ENCODE measurements around the gene ZNF516.

Gene ZNF516

DNA sequence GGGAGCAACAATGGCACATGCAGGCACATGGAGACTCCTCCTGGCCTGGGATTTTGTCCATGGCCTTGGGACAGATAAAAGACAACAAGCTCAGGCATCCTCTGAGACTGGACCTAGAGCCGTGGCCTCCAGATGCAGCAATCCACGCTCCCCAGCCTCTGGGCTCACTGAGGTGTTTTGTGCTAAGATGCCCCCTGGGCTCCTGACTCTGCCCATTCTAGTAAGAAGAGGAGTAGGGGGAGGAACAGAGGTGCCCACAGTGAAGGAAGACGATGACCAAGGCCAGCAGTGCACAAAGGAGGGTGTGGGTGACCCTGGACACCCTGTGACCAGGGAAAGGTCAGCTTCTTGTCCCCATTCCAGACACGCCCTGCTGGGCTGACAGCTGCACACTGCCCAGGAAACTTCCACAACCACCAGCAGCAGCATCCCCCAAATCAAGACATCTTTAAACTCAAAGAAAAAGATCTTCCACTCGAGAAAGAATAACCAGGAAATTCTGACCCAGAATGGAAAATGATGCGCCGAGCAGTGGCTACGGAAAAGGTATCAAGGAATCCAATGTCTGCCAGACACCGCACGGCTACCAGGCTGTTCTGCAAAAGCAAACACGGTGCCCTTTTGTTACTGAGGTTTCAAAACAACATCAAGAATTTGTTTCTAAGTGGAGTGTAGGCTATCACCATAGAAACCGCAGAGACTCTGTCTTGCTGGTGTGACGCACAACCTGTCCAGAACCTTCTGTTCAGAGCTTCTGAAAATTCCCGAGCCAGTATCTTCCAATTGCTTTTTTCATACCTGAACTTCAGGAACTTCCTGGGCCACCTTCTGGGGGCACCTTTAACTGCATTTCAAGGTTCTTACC is 65.5 kb downstream of the ZNF516 start:
- no peak for DNase-seq
- H3K9me3 Mint-ChIP-seq = no peaks in the 10 kb centered on the region
- H3K27me3 Mint-ChIP-seq = no peaks in the 10 kb centered on the region
- peaks cover 36% of the 10 kb centered on the region for H3K4me1 Mint-ChIP-seq (ENCODE audit: low read depth)
- H3K4me3 Mint-ChIP-seq = no peak overlapping the region
- H3K27ac Mint-ChIP-seq = no peak overlapping the region
- H3K36me3 Mint-ChIP-seq (ENCODE audit: low read depth) = peaks cover 2% of the 10 kb centered on the region

DNA sequence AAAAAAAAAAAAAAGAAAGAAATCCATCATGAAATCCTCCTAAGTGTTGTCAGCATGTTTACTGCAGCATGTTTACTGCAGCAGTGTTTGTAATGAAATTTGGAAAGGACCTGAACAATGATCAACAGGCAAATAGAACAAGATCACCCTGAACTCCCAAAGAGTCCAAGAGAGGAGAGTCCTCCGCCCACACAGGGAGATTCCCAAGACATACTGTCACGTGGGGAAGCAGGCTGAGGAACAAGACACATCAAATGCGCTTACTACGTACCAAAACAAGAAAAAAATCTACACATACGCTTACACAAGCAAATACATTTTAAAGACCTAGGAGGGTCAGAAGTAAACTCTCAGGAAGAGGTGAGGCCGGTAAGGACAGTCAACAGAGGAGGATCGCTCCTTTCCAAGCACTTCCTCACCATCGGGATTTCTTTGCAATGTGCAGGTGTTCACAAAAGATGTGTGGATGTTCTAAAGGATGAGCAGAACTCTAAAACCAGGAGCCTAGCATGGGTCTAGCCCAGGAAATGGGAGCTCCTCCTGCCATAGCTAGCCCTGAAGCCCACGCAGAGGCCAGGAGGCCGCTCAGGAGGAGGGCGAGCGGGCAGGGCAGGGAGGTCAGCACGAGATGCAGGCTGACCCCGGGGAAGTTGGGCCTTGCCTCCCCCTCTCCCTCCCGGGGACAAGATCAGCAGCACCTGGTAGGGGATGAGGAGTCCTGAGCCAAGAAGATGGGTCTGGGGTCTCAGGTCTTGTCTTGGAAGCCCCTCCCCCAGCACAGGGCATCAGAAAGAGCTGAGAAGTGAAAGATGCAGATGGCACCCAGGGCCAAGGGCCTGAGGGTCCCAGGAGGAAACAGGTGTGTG is 66.4 kb downstream of the ZNF516 start:
- no peak overlapping the region for H3K27ac Mint-ChIP-seq
- no peak overlapping the region for H3K4me3 Mint-ChIP-seq
- peaks cover 36% of the 10 kb centered on the region for H3K4me1 Mint-ChIP-seq (ENCODE audit: low read depth)
- H3K9me3 Mint-ChIP-seq = no peaks in the 10 kb centered on the region
- DNase-seq = no peak
- H3K27me3 Mint-ChIP-seq = no peaks in the 10 kb centered on the region
- H3K36me3 Mint-ChIP-seq (ENCODE audit: low read depth) = peaks cover 2% of the 10 kb centered on the region

DNA sequence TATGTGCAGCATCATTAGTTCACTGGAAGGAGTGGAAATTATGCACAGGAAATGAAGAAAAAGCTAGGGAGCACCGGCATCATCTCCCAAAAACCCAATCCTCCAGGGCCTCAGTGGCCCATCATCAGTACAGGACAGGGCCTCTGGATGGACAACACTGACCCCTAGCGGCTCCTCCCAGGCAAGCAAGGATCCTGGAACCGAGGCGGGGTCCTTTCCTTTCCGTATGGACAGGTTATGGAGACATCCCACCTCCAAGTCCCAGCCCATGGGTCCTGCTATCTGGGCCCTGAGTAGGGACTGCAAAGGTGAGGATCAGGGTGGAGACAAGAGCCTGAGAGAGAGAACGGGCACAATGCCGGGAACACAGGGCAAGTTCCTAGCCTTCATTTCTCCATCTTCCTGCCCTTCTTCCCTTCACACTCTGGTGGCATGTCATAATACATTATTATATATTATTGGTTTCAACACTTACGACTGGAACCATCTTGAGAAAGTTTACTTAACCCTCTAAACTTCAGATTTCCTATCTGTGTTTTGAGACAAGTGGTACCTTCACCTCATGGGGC is 68.2 kb downstream of the ZNF516 start:
- Mint-ChIP-seq H3K4me1 (ENCODE audit: low read depth) (peaks cover 37% of the 10 kb centered on the region), H3K27me3 (no peaks in the 10 kb centered on the region), H3K4me3 (no peak overlapping the region), H3K9me3 (no peaks in the 10 kb centered on the region), H3K27ac (no peak overlapping the region), H3K36me3 (ENCODE audit: low read depth) (no peaks in the 10 kb centered on the region)
- DNase-seq = peak; percentile 40

DNA sequence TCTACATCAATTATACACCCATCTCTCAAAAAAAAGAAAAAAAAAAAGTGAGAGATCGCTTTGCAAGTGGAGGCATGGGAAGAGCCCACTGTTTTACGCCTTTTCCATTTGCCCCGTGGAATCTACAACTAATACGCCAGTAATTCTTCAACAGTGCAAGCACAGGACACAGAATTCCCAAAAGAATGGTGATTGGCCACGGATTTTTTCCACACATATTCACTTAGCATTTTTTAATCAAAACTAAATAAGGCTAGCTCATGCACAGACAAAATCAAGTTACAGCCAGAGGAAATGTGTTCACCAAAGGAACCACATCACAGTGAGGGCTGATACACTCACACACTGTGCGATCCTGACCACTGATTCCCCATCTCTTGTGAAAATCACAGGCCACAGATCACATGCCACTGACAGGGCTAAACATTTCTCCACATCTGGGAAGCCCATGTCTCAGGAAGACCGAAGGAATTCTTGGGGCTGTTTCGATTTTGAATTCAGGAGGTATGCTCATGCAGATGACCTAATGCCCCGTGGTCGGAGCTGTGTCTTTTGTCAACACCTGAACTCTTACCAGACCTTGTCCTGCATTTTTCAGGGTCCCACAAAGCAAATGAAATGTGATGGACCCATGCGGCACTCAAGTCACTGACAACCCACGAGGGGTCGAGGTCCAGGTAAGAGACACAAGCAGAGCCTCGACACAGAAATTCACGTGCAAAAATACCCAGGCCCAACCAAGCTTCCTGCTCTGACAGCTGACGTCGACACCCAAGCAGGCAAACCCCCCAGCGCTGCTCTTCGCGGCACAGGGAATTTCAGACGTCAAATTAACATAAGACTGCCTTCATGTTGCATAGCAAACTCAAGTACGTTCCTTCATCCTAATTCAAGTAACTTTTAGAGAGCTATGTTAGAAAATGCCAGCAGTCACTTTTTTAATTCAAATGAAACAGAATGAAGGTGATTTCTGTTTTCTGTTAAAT is 69.6 kb downstream of the ZNF516 start:
- H3K36me3 Mint-ChIP-seq (ENCODE audit: low read depth) = no peaks in the 10 kb centered on the region
- no peak overlapping the region for H3K4me3 Mint-ChIP-seq
- no peak overlapping the region for H3K27ac Mint-ChIP-seq
- DNase-seq = peak; percentile 21
- no peaks in the 10 kb centered on the region for H3K27me3 Mint-ChIP-seq
- peaks cover 34% of the 10 kb centered on the region for H3K4me1 Mint-ChIP-seq (ENCODE audit: low read depth)
- H3K9me3 Mint-ChIP-seq = no peaks in the 10 kb centered on the region

DNA sequence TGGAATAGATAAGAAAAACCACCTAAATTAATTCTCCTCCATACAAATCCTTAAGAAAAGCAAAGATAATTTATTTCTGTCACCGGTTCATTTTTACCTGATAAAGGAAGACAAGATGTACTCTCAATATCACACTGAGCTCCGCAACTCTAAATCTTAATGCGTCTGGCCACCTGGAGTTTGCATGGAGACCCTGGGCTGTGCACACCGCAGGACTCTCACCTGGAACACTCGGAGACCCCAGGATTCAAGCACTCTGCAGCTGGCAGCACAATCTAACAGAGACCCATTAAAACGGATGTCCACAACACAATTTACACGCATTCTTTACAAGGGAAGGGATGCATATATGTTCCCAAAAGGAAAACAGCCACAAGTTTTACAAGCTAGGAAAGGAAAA is 72.2 kb downstream of the ZNF516 start:
- H3K4me3 Mint-ChIP-seq = no peak overlapping the region
- no peaks in the 10 kb centered on the region for H3K36me3 Mint-ChIP-seq (ENCODE audit: low read depth)
- no peaks in the 10 kb centered on the region for H3K9me3 Mint-ChIP-seq
- peaks cover 22% of the 10 kb centered on the region for H3K4me1 Mint-ChIP-seq (ENCODE audit: low read depth)
- no peak for DNase-seq
- no peak overlapping the region for H3K27ac Mint-ChIP-seq
- no peaks in the 10 kb centered on the region for H3K27me3 Mint-ChIP-seq

DNA sequence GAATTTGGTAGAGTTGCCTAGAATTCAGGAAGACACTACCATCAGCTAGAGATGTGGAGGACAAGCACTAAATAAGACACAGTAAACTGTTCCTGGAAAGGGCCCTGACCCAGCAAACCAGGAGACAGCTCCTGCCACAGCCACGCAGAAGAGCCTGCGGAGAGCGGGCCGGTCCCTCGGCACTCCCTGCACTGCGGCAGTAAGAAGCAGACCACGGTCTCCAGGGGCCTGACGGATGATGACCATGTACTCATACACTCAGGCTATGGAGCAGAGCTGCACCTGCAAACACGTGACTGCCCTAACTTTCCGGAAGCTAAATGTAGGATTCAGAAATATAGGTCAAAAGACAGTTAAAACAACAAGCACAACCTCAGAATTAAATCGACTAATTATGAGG is 72.9 kb downstream of the ZNF516 start:
- Mint-ChIP-seq H3K4me1 (ENCODE audit: low read depth) (peaks cover 21% of the 10 kb centered on the region), H3K4me3 (no peak overlapping the region), H3K36me3 (ENCODE audit: low read depth) (no peaks in the 10 kb centered on the region), H3K27ac (no peak overlapping the region), H3K27me3 (no peaks in the 10 kb centered on the region), H3K9me3 (no peaks in the 10 kb centered on the region)
- no peak for DNase-seq

DNA sequence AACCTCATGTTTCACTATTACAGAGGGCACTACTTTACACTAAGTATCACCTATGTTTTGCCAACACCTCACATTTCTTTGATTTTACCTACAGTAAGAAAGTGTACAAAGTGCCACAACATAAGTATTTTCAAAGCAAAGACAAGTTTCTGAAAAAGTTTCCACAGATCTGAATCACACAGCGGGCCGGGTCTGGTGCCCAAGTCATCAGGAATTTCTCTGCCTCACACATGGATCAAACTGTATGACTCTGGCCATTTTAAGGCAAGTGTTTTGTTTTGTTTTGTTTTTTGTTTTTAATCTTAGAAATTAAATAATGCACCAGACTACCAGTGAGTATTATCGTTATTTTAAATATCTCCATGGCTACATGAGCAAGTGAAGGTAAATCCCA is 73.4 kb downstream of the ZNF516 start:
- no peaks in the 10 kb centered on the region for H3K9me3 Mint-ChIP-seq
- H3K27ac Mint-ChIP-seq = no peak overlapping the region
- peaks cover 23% of the 10 kb centered on the region for H3K4me1 Mint-ChIP-seq (ENCODE audit: low read depth)
- no peaks in the 10 kb centered on the region for H3K36me3 Mint-ChIP-seq (ENCODE audit: low read depth)
- no peaks in the 10 kb centered on the region for H3K27me3 Mint-ChIP-seq
- no peak for DNase-seq
- H3K4me3 Mint-ChIP-seq = no peak overlapping the region

DNA sequence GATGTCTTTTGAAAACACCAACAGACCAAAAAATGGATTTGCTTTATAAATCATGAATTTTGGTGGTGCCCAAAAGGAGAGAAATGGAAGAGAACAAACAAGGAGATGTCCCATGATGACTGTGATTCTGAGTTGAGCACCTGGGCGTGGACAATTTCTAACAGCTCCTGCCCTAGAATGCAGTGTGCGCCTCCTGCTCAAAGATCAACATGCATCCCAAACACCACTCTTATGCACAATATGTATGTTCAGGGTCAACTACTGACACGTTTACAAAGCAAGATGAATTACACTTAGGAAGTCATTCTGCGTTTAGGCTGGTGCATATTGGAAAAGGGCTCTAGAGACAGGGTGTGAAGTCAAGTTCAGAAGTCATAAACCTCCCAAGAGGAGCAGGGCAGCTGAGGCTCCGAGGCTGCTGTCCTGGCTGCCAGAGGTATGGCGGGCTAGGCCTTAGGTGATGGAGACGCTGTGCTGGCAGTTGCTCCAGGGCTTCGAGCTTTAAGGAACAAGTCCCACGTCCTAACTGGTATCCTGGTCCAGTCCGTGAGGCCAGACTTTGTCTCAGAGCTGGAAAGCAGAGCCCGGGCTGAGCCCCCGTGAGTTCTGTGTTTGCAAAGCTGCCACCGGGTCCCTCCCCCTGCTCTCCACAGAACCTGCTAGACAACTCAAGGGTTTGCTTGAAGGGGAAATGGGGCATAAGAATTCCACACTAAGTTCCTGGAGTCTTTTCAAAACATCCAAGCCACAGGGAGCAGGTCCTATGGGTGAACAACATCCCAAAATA is 74.0 kb downstream of the ZNF516 start:
- Mint-ChIP-seq H3K27me3 (no peaks in the 10 kb centered on the region), H3K27ac (no peak overlapping the region), H3K36me3 (ENCODE audit: low read depth) (no peaks in the 10 kb centered on the region), H3K9me3 (no peaks in the 10 kb centered on the region), H3K4me3 (no peak overlapping the region), H3K4me1 (ENCODE audit: low read depth) (peaks cover 22% of the 10 kb centered on the region)
- DNase-seq = no peak

DNA sequence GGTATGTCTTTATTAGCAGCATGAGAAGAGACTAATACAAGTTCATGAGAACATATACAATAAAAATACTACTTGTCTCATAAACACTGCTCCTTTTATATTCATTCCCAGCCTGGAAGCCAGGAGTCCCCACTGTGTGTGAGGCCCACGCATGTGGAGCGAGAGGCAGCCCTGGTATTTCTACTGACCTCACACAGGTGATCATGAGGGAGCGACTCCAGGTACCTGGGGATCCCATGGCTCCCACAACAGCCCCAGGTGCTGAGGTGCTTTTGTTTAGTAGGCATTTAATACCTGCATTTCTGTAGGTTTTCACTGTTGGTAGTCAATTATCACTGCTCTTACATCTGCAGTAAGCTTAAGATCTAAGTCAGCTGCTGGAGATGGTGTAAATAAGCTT is 75.2 kb downstream of the ZNF516 start:
- peaks cover 21% of the 10 kb centered on the region for H3K4me1 Mint-ChIP-seq (ENCODE audit: low read depth)
- no peak for DNase-seq
- no peaks in the 10 kb centered on the region for H3K9me3 Mint-ChIP-seq
- H3K27ac Mint-ChIP-seq = no peak overlapping the region
- H3K4me3 Mint-ChIP-seq = no peak overlapping the region
- H3K36me3 Mint-ChIP-seq (ENCODE audit: low read depth) = no peaks in the 10 kb centered on the region
- no peaks in the 10 kb centered on the region for H3K27me3 Mint-ChIP-seq

DNA sequence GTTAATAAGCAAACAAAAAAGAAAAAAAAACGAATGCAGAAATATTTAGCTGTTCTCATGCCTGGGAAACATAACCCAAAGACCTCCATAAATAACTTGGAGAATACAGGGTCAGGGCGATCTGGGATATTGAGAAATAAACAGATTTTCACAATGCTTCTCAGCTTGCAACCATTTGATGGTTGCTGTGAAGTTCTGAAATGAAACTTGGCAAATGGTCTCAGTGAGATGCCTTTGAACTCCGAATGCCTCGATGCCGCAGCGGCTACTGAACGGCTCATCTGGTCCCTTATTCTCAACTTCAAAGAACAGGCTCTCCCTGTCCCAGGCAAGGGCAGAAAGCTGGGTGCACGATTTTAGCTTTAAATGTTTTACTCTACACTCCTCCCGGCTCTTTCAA is 78.1 kb downstream of the ZNF516 start:
- Mint-ChIP-seq H3K4me1 (ENCODE audit: low read depth) (peaks cover 25% of the 10 kb centered on the region), H3K36me3 (ENCODE audit: low read depth) (no peaks in the 10 kb centered on the region), H3K27ac (no peak overlapping the region), H3K4me3 (no peak overlapping the region), H3K9me3 (no peaks in the 10 kb centered on the region), H3K27me3 (no peaks in the 10 kb centered on the region)
- DNase-seq = no peak

DNA sequence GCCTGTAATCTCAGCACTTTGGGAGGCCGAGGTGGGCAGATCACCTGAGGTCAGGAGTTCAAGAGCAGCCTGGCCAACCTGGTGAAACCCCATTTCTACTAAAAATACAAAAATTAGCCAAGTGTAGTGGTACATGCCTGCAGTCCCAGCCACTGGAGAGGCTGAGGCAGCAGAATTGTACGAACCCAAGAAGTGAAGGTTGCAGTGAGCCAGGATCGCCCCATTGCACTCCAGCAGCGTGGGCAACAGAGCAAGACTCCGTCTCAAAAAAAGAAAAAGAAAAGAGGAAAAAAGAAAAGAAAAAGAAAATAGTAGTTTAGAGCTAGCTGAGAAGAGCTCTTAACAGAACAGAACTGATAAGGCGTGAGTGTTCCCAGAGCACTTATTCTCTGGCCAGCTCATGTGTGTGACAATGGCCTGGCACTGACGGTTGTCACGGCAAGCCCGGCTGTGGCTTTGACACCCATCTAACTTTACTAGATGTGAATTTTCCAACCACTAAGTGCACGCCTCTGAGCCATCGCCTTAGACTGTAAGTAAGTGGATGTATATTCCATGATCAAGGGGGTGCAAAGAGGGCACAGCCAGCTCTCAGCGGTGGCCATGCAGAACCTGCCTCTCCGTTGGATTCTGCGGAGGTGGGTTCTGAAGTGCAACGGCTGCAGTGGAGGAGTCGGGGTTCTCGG is 80.0 kb downstream of the ZNF516 start:
- no peaks in the 10 kb centered on the region for H3K27me3 Mint-ChIP-seq
- no peak overlapping the region for H3K4me3 Mint-ChIP-seq
- no peak overlapping the region for H3K27ac Mint-ChIP-seq
- H3K9me3 Mint-ChIP-seq = no peaks in the 10 kb centered on the region
- DNase-seq = no peak
- H3K36me3 Mint-ChIP-seq (ENCODE audit: low read depth) = peaks cover 4% of the 10 kb centered on the region
- peaks cover 40% of the 10 kb centered on the region for H3K4me1 Mint-ChIP-seq (ENCODE audit: low read depth)

DNA sequence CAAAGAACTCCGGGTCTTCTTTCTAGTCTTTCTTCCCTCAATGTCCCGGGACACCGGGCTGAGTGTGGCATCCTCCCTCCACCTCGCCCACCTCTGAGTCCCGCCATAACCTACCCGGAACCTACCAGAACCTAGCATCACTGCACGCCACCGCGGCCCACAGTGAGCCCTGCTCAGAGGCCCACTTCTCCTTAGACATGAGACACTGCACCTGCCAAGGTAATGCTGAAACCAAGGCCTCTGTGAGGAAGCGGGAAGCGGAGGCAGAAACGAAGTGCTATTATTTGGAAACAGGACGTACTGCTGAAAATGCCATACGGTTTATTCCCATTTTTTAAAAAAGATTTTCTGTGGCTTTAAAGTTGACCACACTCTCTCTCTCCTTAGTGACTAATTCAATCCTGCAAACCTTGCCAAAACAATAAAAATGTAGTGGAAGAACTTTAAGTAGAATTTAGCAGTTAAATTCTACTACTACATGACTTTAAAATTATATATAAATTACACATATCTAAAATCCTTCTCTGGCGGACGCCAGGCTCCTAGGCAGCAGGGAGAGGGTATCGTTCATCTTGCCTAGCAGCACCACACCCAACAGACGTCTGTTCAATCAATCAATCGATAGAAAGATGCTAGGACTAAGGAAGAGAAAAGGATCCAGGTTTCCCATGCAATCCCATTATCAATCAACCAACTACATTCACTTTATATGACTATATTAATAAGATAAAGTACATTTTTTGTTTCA is 82.0 kb downstream of the ZNF516 start:
- H3K27ac Mint-ChIP-seq = no peak overlapping the region
- no peak for DNase-seq

More for the DNA sequence above, 82.0 kb downstream of the ZNF516 start:
- no peak overlapping the region for H3K4me3 Mint-ChIP-seq
- H3K9me3 Mint-ChIP-seq = no peaks in the 10 kb centered on the region
- H3K4me1 Mint-ChIP-seq (ENCODE audit: low read depth) = peaks cover 54% of the 10 kb centered on the region
- H3K36me3 Mint-ChIP-seq (ENCODE audit: low read depth) = peaks cover 14% of the 10 kb centered on the region
- no peaks in the 10 kb centered on the region for H3K27me3 Mint-ChIP-seq

Measured in activated T-cell treated with anti-CD3 and anti-CD28 coated beads, Interleukin-2, amount 50 U/mL, for 24 hours (primary cell).